K562 (cell line): ENCODE measurements around the gene OCIAD1. TPM values are rescaled to one million over a fixed set of nuclear protein-coding genes. Genes with fewer than 3 reads are reported as not detected.

Experiments
- BCLAF1 ChIP-seq, 2 experiments: fragments of 450-650 bp in 1 of 2; IDR thresholded peaks; 2 replicates each; pipeline ENCODE4 v1.6.1; 2011 to 2017; ENCODE audit warnings: low read depth in 2 of 2, antibody characterized with exemption in 1 of 2, borderline replicate concordance in 1 of 2, low read length in 1 of 2, mild to moderate bottlenecking in 1 of 2, mixed read lengths in 1 of 2; ENCODE audit not compliant: control insufficient read depth in 1 of 2
- CBX5 ChIP-seq: IDR thresholded peaks from 2 replicates; pipeline ENCODE4 v1.6.1; 2014; ENCODE audit warnings: low read depth, borderline replicate concordance
- GABPB1 ChIP-seq: sonication (generic); formaldehyde crosslinking; IDR thresholded peaks from 2 replicates; pipeline ENCODE4 v1.8.0; 2022; ENCODE audit warnings: mild to moderate bottlenecking, missing genetic modification reagents
- HOXB6 ChIP-seq: fragments of 250-450 bp; sonication (Bioruptor Pico); IDR thresholded peaks from 2 replicates; pipeline ENCODE4 v1.5.1; 2022; ENCODE audit warnings: mild to moderate bottlenecking, borderline replicate concordance
- MXD1 ChIP-seq: fragments of 250-450 bp; sonication (Bioruptor Pico); IDR thresholded peaks from 2 replicates; pipeline ENCODE4 v1.8.0; 2021; ENCODE audit warnings: borderline replicate concordance, mild to moderate bottlenecking, moderate library complexity; ENCODE audit not compliant: poor library complexity, severe bottlenecking
- NR3C1 ChIP-seq: sonication (generic); formaldehyde crosslinking; IDR thresholded peaks from 2 replicates; pipeline ENCODE4 v1.8.1; 2022; ENCODE audit warnings: missing genetic modification reagents
- TRIM25 ChIP-seq: fragments of 450-650 bp; IDR thresholded peaks from 2 replicates; pipeline ENCODE4 v1.7.0; 2016; ENCODE audit warnings: borderline replicate concordance
- VEZF1 ChIP-seq: fragments of 200-800 bp; sonication (Bioruptor generic); IDR thresholded peaks from 2 replicates; pipeline ENCODE4 v1.6.1; 2017; ENCODE audit warnings: missing genetic modification characterization, missing compliant biosample characterization
- YBX1 ChIP-seq: fragments of 450-650 bp; IDR thresholded peaks from 2 replicates; pipeline ENCODE4 v1.7.1; 2016; ENCODE audit warnings: mild to moderate bottlenecking
- ZKSCAN1 ChIP-seq: fragments of 150-350 bp; IDR thresholded peaks from 2 replicates; pipeline ENCODE4 v1.6.1; 2016; ENCODE audit warnings: low read depth, low read length
- ZKSCAN3 ChIP-seq: fragments of 250-450 bp; sonication (Bioruptor Pico); IDR thresholded peaks from 2 replicates; pipeline ENCODE4 v1.4.0; 2020
- ZNF134 ChIP-seq: fragments of 250-450 bp; sonication (Bioruptor Pico); conservative IDR thresholded peaks from 2 replicates; pipeline ENCODE4 v1.4.0; 2020
- ZNF146 ChIP-seq: IDR thresholded peaks from one replicate; pipeline ENCODE4 v1.6.1; 2018; ENCODE audit warnings: missing compliant biosample characterization; ENCODE audit not compliant: unreplicated experiment
- ZNF592 ChIP-seq: fragments of 450-650 bp; IDR thresholded peaks from 2 replicates; pipeline ENCODE4 v1.6.1; 2017; ENCODE audit warnings: antibody characterized with exemption, mild to moderate bottlenecking
- polyA plus RNA-seq, 8 experiments: library from polyadenylated mRNA; depleted of rRNA in 4 of 8; stranded (reverse) in 5 of 8; unstranded in 3 of 8; fragments of >200 nt; fragmentation: Nextera tagmentation in 2 of 8; fragmentation: Illumina TruSeq in 1 of 8; extraction: Ambion mirVana in 2 of 8; extraction: Trizol in 1 of 8; gene quantifications; 2 replicates each; pipeline versions ENCODE4 v1.2.1 to v1.2.3, GENCODE V29; 2011 to 2014; ENCODE audit warnings: inconsistent platforms in 1 of 8, missing spikeins in 1 of 8
- total RNA-seq, 7 experiments: library from RNA; depleted of rRNA in 6 of 7; stranded (reverse); fragments of >200 nt in 6 of 7; fragmentation: Illumina TruSeq in 2 of 7; extraction: Trizol in 2 of 7; gene quantifications; 2 replicates each; pipeline versions ENCODE4 v1.2.1 to v1.2.3, GENCODE V29; 2011 to 2021; ENCODE audit warnings: low replicate concordance in 1 of 7

OCIAD1 gene
- total and polyA plus RNA-seq, 9 of the 15 experiments (the other 6 are each of a cell fraction or from before 2014, with no cell fraction given), result 99.0 to 358 (median 196) TPM

- 0 out of 4 replicates have a peak, but pooled peaks of 1 of the 2 experiments have one; percentile 40 for TF ChIP-seq BCLAF1 (IDR thresholded peaks at IDR 0.05; ENCODE audit: borderline replicate concordance in 1 of 2, control insufficient read depth in 1 of 2, low read depth in 2 of 2, low read length in 1 of 2)
- TF ChIP-seq CBX5, result no peak; the same call in 1 of the 2 replicates
- peak; percentile 92 for TF ChIP-seq VEZF1
- TF ChIP-seq YBX1, result no peak
- TF ChIP-seq HOXB6 (CRISPR knock-in tag), result no peak
- TF ChIP-seq ZNF134 (CRISPR knock-in tag), result no peak
- peak; percentile 94 for TF ChIP-seq GABPB1
- TF ChIP-seq MXD1 (CRISPR knock-in tag), result no peak
- no peak for TF ChIP-seq TRIM25
- no peak for TF ChIP-seq NR3C1 (CRISPR knock-in tag)
- TF ChIP-seq ZNF146, result no peak
- no peak for TF ChIP-seq ZKSCAN1
- TF ChIP-seq ZNF592, result no peak; the same call in 1 of the 2 replicates
- TF ChIP-seq ZKSCAN3 (CRISPR knock-in tag), result no peak
Observed at GRCh38 chr4:48830706-48831531, at the start of gene OCIAD1 (continued).
